Upper lobe of left lung (tissue), 4 donors: ENCODE measurements around the gene SERTM1.

Experiments used
- CTCF ChIP-seq, 6 experiments: fragments of 450-650 bp in 4 of 6; fragments of 200-600 bp in 2 of 6; sonication (generic) in 2 of 6; IDR thresholded peaks; one replicate each; pipeline ENCODE4 v1.5.1; 2016 to 2019; ENCODE audit warnings: antibody characterized with exemption in 6 of 6
- EP300 ChIP-seq, 4 donors: sonication (generic); formaldehyde crosslinking; IDR thresholded peaks; one replicate each; pipeline ENCODE4 v1.5.1; 2017; ENCODE audit warnings: antibody characterized with exemption in 4 of 4, control low read depth in 2 of 4
- POLR2A ChIP-seq, 4 donors: fragments of 450-650 bp; IDR thresholded peaks; one replicate each; pipeline ENCODE4 v1.5.1; 2016 to 2017; ENCODE audit warnings: antibody characterized with exemption in 4 of 4, mild to moderate bottlenecking in 2 of 4
- POLR2AphosphoS5 ChIP-seq, 2 donors: sonication (generic); formaldehyde crosslinking; IDR thresholded peaks; one replicate each; pipeline ENCODE4 v1.5.1; 2017; ENCODE audit warnings: antibody characterized with exemption in 2 of 2

GRCh38 chr13:36650611-36651010, 23.2 kb upstream of the SERTM1 start:
- TF ChIP-seq EP300 (IDR thresholded peaks at IDR 0.05): no peak
- no peak for TF ChIP-seq CTCF (IDR thresholded peaks at IDR 0.05)
- TF ChIP-seq POLR2AphosphoS5 (IDR thresholded peaks at IDR 0.05): no peak
- TF ChIP-seq POLR2A (IDR thresholded peaks at IDR 0.05): no peak
